ENCODE measurements around the gene RNF5. TPM values are rescaled to one million over a fixed set of nuclear protein-coding genes. Genes with fewer than 3 reads are reported as not detected.

The RNF5 gene
- polyA plus RNA-seq, 1 donor from 2014 or later = 369 TPM

DNA sequence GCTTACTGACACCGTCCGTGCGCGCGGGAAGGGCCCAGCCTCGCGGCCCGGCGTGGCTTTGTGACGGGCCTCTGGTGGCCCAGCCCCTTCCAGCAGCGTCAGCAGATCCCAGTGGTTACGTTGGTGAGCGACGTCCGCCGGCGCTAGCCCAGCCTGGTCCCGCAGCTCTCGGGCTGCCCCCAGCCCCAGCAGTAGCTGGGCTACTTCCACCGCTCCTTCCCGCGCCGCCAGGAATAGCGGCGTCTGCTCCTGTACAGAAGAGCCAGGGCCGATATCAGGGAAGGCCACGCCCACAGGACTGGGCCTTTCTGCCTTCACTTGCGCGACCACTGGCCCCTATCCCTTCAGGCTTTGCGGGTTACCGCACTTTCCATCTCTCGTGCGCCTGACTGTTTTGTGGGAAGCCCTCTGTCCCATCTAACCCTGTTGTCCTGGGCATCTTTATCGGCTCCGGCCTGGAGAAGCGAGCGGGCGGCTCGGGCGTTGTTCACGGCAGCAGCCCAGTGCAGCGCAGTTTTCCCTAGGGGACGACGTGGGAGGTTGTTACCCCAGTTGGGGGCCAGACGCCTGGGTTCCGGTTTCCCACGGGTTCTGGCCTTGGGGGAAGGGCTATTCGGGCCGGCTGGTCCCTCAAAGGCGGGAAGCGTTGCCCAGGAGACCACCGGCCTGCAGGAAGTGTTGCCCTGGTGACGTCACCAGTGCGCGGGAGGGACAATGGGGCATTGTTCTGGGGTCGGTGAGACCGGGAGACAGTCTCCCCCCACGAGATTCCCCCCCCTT is 17.9 kb downstream of the RNF5 start:
- H2AFZ ChIP-seq (ENCODE audit: low read depth, low read length) = peak overlapping the region; percentile 40
- peaks cover 5% of the 10 kb centered on the region for H3F3A ChIP-seq (ENCODE audit: insufficient read depth, low read length, poor library complexity, severe bottlenecking)
- no peaks in the 10 kb centered on the region for H3K79me2 ChIP-seq (replicated peaks; ENCODE audit: insufficient read depth, low read length)
- H3K9me3 ChIP-seq (ENCODE audit: low read length) = no peaks in the 10 kb centered on the region
- H3K4me2 ChIP-seq (ENCODE audit: low read length) = peak overlapping the region; percentile 98
- H3K9ac ChIP-seq (ENCODE audit: low read length) = peak overlapping the region; percentile 100
- H3K27me3 ChIP-seq (ENCODE audit: insufficient read depth, low read depth, low read length) = no peaks in the 10 kb centered on the region
- H3K36me3 ChIP-seq (ENCODE audit: insufficient read depth, low read length) = no peaks in the 10 kb centered on the region
- H3K27ac ChIP-seq (ENCODE audit: low read length) = peak overlapping the region; percentile 100
- TF ChIP-seq EP300 (conservative IDR thresholded peaks at IDR 0.05; ENCODE audit: poor library complexity, severe bottlenecking) = peak; percentile 12
- TF ChIP-seq SMC3 (conservative IDR thresholded peaks at IDR 0.05; ENCODE audit: poor library complexity) = peak; percentile 4
- TF ChIP-seq MXI1 (conservative IDR thresholded peaks at IDR 0.05; ENCODE audit: poor library complexity, severe bottlenecking) = peak; percentile 50
- TF ChIP-seq POLR2AphosphoS5 (IDR thresholded peaks at IDR 0.05) = peak; percentile 97
- TF ChIP-seq, protein P1, sequence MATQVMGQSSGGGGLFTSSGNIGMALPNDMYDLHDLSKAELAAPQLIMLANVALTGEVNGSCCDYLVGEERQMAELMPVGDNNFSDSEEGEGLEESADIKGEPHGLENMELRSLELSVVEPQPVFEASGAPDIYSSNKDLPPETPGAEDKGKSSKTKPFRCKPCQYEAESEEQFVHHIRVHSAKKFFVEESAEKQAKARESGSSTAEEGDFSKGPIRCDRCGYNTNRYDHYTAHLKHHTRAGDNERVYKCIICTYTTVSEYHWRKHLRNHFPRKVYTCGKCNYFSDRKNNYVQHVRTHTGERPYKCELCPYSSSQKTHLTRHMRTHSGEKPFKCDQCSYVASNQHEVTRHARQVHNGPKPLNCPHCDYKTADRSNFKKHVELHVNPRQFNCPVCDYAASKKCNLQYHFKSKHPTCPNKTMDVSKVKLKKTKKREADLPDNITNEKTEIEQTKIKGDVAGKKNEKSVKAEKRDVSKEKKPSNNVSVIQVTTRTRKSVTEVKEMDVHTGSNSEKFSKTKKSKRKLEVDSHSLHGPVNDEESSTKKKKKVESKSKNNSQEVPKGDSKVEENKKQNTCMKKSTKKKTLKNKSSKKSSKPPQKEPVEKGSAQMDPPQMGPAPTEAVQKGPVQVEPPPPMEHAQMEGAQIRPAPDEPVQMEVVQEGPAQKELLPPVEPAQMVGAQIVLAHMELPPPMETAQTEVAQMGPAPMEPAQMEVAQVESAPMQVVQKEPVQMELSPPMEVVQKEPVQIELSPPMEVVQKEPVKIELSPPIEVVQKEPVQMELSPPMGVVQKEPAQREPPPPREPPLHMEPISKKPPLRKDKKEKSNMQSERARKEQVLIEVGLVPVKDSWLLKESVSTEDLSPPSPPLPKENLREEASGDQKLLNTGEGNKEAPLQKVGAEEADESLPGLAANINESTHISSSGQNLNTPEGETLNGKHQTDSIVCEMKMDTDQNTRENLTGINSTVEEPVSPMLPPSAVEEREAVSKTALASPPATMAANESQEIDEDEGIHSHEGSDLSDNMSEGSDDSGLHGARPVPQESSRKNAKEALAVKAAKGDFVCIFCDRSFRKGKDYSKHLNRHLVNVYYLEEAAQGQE (IDR thresholded peaks at IDR 0.05; ENCODE audit: borderline replicate concordance) = peak; percentile 92
- no peak for TF ChIP-seq TAF1 (IDR thresholded peaks at IDR 0.05; ENCODE audit: low read depth)
- TF ChIP-seq EZH2 (IDR thresholded peaks at IDR 0.05; ENCODE audit: borderline replicate concordance, insufficient read depth, low read length, poor library complexity, severe bottlenecking) = no peak
- H3K9me2 ChIP-seq (ENCODE audit: insufficient read depth, low read length) = no peaks in the 10 kb centered on the region
- H4K20me1 ChIP-seq (ENCODE audit: insufficient read depth) = no peaks in the 10 kb centered on the region
- H3K4me3 ChIP-seq (ENCODE audit: low read length) = peak overlapping the region; percentile 82

DNA sequence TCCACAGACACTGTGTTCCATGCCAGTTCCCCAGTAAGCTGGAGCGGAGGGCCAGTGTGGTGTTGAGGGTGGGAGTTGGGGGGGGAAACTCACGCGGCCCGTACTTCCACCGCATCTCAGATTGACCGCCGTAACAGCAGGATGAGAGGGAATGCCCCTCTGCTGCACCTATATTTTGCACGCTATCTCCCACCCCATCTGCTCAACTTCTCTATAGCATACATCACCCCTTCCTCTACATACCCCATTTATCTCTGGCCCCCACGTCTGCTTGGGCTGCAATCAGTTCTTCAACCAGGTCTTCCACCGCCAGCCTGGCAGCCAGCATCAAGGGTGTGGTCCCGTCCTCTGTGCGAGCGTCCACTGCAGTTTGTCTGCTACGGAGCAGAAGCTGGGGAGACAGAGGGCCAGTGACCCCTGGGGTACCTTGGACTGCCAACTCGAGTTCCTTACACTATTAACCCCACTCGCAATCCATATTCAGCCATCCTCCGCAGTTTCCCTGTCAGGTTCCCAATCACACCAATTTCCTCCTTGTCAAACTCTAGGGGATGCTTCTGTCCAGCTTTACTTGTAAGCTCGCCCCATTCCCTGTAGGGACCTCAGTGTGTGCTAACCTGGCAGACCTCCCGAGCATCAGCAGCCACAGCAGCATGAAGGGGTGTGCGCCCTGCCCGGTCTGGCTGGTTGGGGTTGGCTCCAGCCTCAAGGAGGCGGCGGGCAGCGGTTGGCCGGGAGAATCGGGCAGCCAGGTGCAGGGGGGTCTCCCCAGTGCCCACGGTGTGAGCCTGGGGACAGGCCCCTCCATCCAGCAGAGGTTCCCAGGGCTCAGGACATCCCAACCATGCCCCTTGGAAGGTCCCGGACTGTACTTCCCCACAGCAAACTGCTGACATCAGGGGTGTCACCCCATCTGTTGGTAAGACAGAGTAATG is 18.7 kb downstream of the RNF5 start:
- no peaks in the 10 kb centered on the region for H3K27me3 ChIP-seq (ENCODE audit: insufficient read depth, low read depth, low read length)
- peak overlapping the region; percentile 100 for H3K27ac ChIP-seq (ENCODE audit: low read length)
- peak overlapping the region; percentile 100 for H3K9ac ChIP-seq (ENCODE audit: low read length)
- peak overlapping the region; percentile 98 for H3K4me2 ChIP-seq (ENCODE audit: low read length)
- no peaks in the 10 kb centered on the region for H3K9me3 ChIP-seq (ENCODE audit: low read length)
- H2AFZ ChIP-seq (ENCODE audit: low read depth, low read length) = peak overlapping the region; percentile 40
- no peaks in the 10 kb centered on the region for H3K36me3 ChIP-seq (ENCODE audit: insufficient read depth, low read length)
- H3F3A ChIP-seq (ENCODE audit: insufficient read depth, low read length, poor library complexity, severe bottlenecking) = peaks cover 5% of the 10 kb centered on the region
- no peaks in the 10 kb centered on the region for H3K9me2 ChIP-seq (ENCODE audit: insufficient read depth, low read length)
- no peaks in the 10 kb centered on the region for H4K20me1 ChIP-seq (ENCODE audit: insufficient read depth)
- H3K79me2 ChIP-seq (replicated peaks; ENCODE audit: insufficient read depth, low read length) = no peaks in the 10 kb centered on the region
- peak overlapping the region; percentile 82 for H3K4me3 ChIP-seq (ENCODE audit: low read length)
- no peak for TF ChIP-seq SMC3 (conservative IDR thresholded peaks at IDR 0.05; ENCODE audit: poor library complexity)
- no peak for TF ChIP-seq RAD21 (conservative IDR thresholded peaks at IDR 0.05)
- no peak for TF ChIP-seq EP300 (conservative IDR thresholded peaks at IDR 0.05; ENCODE audit: poor library complexity, severe bottlenecking)
- TF ChIP-seq, protein P2, sequence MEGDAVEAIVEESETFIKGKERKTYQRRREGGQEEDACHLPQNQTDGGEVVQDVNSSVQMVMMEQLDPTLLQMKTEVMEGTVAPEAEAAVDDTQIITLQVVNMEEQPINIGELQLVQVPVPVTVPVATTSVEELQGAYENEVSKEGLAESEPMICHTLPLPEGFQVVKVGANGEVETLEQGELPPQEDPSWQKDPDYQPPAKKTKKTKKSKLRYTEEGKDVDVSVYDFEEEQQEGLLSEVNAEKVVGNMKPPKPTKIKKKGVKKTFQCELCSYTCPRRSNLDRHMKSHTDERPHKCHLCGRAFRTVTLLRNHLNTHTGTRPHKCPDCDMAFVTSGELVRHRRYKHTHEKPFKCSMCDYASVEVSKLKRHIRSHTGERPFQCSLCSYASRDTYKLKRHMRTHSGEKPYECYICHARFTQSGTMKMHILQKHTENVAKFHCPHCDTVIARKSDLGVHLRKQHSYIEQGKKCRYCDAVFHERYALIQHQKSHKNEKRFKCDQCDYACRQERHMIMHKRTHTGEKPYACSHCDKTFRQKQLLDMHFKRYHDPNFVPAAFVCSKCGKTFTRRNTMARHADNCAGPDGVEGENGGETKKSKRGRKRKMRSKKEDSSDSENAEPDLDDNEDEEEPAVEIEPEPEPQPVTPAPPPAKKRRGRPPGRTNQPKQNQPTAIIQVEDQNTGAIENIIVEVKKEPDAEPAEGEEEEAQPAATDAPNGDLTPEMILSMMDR (IDR thresholded peaks at IDR 0.05; ENCODE audit: poor library complexity, severe bottlenecking) = no peak
- no peak for TF ChIP-seq POLR2AphosphoS5 (IDR thresholded peaks at IDR 0.05)
- no peak for TF ChIP-seq EZH2 (IDR thresholded peaks at IDR 0.05; ENCODE audit: borderline replicate concordance, insufficient read depth, low read length, poor library complexity, severe bottlenecking)
- no peak for TF ChIP-seq MXI1 (conservative IDR thresholded peaks at IDR 0.05; ENCODE audit: poor library complexity, severe bottlenecking)
- no peak for TF ChIP-seq TAF1 (IDR thresholded peaks at IDR 0.05; ENCODE audit: low read depth)
- TF ChIP-seq, protein P1 (IDR thresholded peaks at IDR 0.05; ENCODE audit: borderline replicate concordance) = no peak
